AG04450 (cell line): ENCODE measurements around the gene DNAJA4. TPM values are rescaled to one million over a fixed set of nuclear protein-coding genes. Genes with fewer than 3 reads are reported as not detected.
A peak's percentile ranks its signal among the peaks of the same experiment; 100 is the strongest.

Experiments
- CTCF ChIA-PET: fragments of 300-600, 350-600 bp; formaldehyde crosslinking; extraction: SDS; loops from one replicate; lab custom pipeline; 2022; ENCODE audit warnings: antibody characterized with exemption, inconsistent platforms; lab: Charles Lee
- POLR2A ChIA-PET: fragments of 350-600 bp; formaldehyde crosslinking; extraction: SDS; loops from one replicate; lab custom pipeline; 2021; ENCODE audit warnings: antibody characterized with exemption, inconsistent platforms; lab: Yijun Ruan, JAX
- DNase-seq: peaks from one replicate; pipeline ENCODE4 v3.0.0-alpha.2; 2011; ENCODE audit warnings: low read depth, low spot score
- H3K27ac ChIP-seq: one replicate; pipeline ENCODE4 v1.5.1; 2012; ENCODE audit warnings: low read depth, low read length, control low read depth
- H3K27me3 ChIP-seq: one replicate; pipeline ENCODE4 v1.6.0; 2012; ENCODE audit warnings: low read length; ENCODE audit not compliant: control insufficient read depth, insufficient read depth
- H3K4me3 ChIP-seq: 2 replicates; pipeline ENCODE4 v1.5.1; 2011; ENCODE audit warnings: mild to moderate bottlenecking, low read depth, low read length, control low read depth
- H3K9me3 ChIP-seq: 2 replicates; pipeline ENCODE4 v1.5.1; 2012; ENCODE audit warnings: low read length; ENCODE audit not compliant: control insufficient read depth, insufficient read depth
- polyA plus RNA-seq: library from polyadenylated mRNA; depleted of rRNA; stranded (reverse); fragments of >200 nt; gene quantifications from 2 replicates; pipeline ENCODE4 v1.2.3, GENCODE V29; 2011
- TF ChIP-seq, protein P1 (sequence below): IDR thresholded peaks from 2 replicates; pipeline ENCODE4 v1.5.1; 2011; ENCODE audit warnings: low read depth, low read length, control low read depth, inconsistent platforms

The DNAJA4 gene
- polyA plus RNA-seq, 1 experiment: 2.5 TPM

DNA sequence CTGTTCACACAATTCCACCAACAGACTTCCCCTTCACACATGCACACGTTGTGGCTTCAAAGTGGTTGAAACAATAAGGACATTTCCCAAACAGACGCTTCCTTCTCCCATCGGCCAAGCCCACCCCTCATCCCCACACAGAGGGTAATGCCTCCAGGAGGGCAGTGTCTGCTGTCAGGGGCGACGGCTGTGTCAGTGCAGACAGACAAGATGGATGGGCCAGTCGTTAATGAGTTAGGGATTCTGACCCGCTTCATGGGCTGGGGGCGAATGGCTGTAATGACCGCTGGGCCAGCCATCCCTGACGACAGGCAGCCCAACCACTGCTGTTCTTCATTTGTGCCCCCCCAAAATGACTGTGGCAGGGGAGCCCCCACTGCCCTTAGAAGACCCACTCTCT is 55.2 kb downstream of the DNAJA4 start:
- DNase-seq: no peak
- POLR2A ChIA-PET: no interaction called here
- Histone ChIP-seq H3K27me3 (peaks cover 9% of the 10 kb centered on the region), H3K27ac (no peak overlapping the region), H3K4me3 (no peak overlapping the region), H3K9me3 (no peaks in the 10 kb centered on the region)
- TF ChIP-seq, protein P1, sequence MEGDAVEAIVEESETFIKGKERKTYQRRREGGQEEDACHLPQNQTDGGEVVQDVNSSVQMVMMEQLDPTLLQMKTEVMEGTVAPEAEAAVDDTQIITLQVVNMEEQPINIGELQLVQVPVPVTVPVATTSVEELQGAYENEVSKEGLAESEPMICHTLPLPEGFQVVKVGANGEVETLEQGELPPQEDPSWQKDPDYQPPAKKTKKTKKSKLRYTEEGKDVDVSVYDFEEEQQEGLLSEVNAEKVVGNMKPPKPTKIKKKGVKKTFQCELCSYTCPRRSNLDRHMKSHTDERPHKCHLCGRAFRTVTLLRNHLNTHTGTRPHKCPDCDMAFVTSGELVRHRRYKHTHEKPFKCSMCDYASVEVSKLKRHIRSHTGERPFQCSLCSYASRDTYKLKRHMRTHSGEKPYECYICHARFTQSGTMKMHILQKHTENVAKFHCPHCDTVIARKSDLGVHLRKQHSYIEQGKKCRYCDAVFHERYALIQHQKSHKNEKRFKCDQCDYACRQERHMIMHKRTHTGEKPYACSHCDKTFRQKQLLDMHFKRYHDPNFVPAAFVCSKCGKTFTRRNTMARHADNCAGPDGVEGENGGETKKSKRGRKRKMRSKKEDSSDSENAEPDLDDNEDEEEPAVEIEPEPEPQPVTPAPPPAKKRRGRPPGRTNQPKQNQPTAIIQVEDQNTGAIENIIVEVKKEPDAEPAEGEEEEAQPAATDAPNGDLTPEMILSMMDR: no peak
- CTCF ChIA-PET: no interaction called here

DNA sequence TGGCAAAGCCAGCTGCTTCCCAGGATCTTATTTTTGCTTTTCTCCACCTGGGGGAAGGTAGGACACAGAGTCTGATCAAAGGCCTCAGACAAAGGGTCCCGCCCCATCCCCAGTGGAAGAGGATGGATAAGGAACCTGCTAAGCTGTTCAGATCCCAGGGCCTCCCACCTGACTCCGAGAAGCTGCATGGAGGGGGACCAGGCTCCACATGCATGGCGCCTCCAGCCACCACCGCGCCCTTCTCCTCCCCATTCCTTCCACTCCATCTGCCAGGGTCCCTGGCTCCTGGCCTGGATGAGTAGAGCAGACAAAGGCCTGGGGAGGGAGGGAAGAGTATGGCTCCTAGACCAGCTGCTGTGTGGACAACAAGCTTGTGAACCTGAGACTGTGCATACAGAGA is 55.8 kb downstream of the DNAJA4 start:
- TF ChIP-seq, protein P1: no peak
- ChIA-PET POLR2A (no interaction called here), CTCF (no interaction called here)
- DNase-seq: no peak
- peaks cover 10% of the 10 kb centered on the region for H3K27me3 ChIP-seq
- H3K9me3 ChIP-seq: no peaks in the 10 kb centered on the region
- H3K4me3 ChIP-seq: no peak overlapping the region
- no peak overlapping the region for H3K27ac ChIP-seq

GRCh38 chr15:78321041-78321570 is 56.7 kb downstream of the DNAJA4 start:
- TF ChIP-seq, protein P1: no peak
- H3K27me3 ChIP-seq: peaks cover 10% of the 10 kb centered on the region
- no peak overlapping the region for H3K27ac ChIP-seq
- DNase-seq: no peak
- POLR2A ChIA-PET: no interaction called here
- no peak overlapping the region for H3K4me3 ChIP-seq
- no peaks in the 10 kb centered on the region for H3K9me3 ChIP-seq
- CTCF ChIA-PET: interaction anchor here (1.0 kb wide), 1 partner anchor 102 kb away, joined by 4 read pairs; no protein-coding TSS in a partner anchor

GRCh38 chr15:78321786-78322185 is 57.4 kb downstream of the DNAJA4 start:
- Histone ChIP-seq H3K27ac (peak overlapping the region; percentile 21), H3K27me3 (peaks cover 10% of the 10 kb centered on the region), H3K4me3 (no peak overlapping the region), H3K9me3 (no peaks in the 10 kb centered on the region)
- CTCF ChIA-PET: interaction anchor here (0.7 to 1.0 kb wide), 2 partner anchors 81 to 102 kb away, joined by 3 to 4 read pairs; no protein-coding TSS in a partner anchor
- POLR2A ChIA-PET: no interaction called here
- DNase-seq: no peak
- TF ChIP-seq, protein P1: no peak

GRCh38 chr15:78322243-78322642 is 57.9 kb downstream of the DNAJA4 start:
- Histone ChIP-seq H3K9me3 (no peaks in the 10 kb centered on the region), H3K4me3 (no peak overlapping the region), H3K27me3 (peaks cover 10% of the 10 kb centered on the region), H3K27ac (peak overlapping the region; percentile 21)
- ChIA-PET POLR2A (no interaction called here), CTCF (interaction anchor here (0.7 kb wide), 1 partner anchor 82 kb away, joined by 3 read pairs; no protein-coding TSS in a partner anchor)
- no peak for DNase-seq
- TF ChIP-seq, protein P1: no peak
